ENCODE measurements around the gene RAX2.

- TF ChIP-seq CTCF (IDR thresholded peaks at IDR 0.05) (no peak), POLR2A (IDR thresholded peaks at IDR 0.05) (no peak)
These were observed 29.5 kb upstream of the RAX2 start for GRCh38 chr19:3801412-3802096.

Measured in thyroid gland (tissue), 4 donors.